Pulmonary artery endothelial cell (primary cell): ENCODE data around the gene SCNN1A. TPM values are rescaled to one million over a fixed set of nuclear protein-coding genes. Genes with fewer than 3 reads are reported as not detected.

Source experiments
- DNase-seq: peaks from one replicate; pipeline ENCODE4 v3.0.0-alpha.2; 2011; ENCODE audit warnings: low read depth, low spot score
- total RNA-seq: library from RNA; depleted of rRNA; stranded (reverse); fragments of >200 nt; gene quantifications from 2 replicates; pipeline ENCODE4 v1.2.3, GENCODE V29; 2014

SCNN1A gene
- total RNA-seq, 1 donor from 2014 or later = 0.13 TPM

DNA sequence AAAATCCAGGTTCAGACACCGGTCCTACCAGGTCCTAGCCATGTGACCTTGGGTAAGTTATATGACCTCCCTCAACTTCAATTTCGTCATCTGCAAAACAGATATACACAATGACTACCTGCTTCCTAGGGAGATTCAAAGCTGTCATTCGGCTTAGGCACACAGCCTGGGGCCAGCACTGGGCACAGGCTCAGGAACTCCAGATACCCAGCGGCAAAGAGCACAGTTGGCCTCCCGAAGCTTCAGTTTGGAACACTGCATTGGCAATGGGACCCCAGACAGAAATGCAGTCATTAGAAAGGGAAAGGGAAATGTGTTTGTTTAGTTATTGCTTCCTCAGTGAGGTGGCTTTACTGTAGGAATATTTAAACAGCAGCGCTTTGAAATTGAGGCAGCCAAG lies 53.5 kb downstream of the SCNN1A start:
- no peak for DNase-seq

- no peak for DNase-seq
Observed at GRCh38 chr12:6319446-6319845, 55.9 kb downstream of the SCNN1A start.

DNA sequence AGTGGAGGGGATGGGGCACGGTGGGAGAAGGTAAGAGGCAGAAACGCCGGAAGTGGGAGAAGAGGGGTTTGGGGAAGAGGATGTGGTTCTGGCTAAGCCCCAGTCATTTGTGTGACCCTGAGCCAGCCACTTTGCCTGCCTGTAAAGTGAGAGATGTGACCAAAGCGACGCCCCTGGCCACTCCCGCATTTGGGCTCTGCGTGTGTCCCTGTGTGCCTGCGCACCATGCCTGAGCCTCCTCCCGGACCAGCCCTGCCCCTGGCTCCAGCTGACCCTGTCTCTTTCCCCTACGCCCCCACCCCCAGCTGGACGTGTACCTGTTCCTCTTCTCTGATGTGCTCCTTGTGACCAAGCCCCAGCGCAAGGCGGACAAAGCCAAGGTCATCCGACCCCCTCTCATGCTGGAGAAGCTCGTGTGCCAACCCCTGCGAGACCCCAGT lies 56.9 kb downstream of the SCNN1A start:
- no peak for DNase-seq

- no peak for DNase-seq
Observed at GRCh38 chr12:6317693-6318439, 57.5 kb downstream of the SCNN1A start.

- DNase-seq = no peak
Observed at GRCh38 chr12:6316921-6317692, 58.3 kb downstream of the SCNN1A start.

- DNase-seq = no peak
Observed at GRCh38 chr12:6315704-6316597, 59.4 kb downstream of the SCNN1A start.

DNA sequence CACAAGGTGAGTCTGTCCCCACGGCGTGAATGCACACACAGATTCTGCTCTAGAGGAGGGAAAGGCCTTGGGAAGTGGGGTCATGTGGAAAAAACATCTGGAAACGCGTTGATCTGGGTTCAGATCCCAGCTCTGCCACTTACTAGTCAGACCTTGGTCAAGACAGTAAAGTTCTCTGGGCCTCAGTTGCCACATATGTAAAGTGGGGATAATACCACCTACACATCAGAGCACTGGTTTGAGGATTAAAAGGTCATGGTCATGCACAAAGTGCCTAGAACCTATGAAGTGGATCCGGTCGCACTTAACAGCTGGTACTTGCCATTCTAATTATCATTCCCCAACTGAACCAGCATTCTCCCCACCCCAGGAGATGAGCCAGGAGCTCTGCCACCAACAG lies 60.2 kb downstream of the SCNN1A start:
- DNase-seq = no peak

GRCh38 chr12:6314776-6315175 lies 60.6 kb downstream of the SCNN1A start:
- no peak for DNase-seq

DNA sequence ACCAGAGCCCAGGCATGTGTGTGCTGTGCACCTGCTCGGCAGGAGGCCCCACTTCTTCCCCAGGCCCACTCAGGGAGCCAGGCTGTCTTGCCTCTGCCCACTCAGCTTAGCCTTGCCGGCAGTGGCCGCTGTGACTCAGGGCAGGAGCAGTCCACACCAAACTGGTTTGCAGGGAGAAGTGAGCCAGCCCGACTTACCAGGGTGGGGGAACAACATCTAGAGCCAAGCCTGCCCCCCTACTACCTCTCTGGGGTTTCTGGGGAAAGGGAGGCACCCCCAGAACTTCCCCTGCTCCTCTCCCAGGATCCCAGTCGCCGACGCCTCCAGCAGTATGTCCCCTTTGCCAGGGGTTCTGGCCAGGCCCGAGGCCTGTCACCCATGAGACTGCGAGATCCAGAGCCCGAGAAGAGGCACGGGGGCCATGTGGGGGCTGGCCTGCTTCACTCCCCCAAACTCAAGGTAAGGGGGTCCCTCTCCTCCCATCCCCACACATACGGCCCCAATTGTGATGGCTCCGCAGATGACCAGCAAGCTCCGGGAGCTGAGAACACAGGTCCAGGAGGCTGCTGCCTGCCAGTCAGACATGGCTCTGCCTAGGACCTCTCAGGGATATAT lies 61.9 kb downstream of the SCNN1A start:
- DNase-seq = no peak

DNA sequence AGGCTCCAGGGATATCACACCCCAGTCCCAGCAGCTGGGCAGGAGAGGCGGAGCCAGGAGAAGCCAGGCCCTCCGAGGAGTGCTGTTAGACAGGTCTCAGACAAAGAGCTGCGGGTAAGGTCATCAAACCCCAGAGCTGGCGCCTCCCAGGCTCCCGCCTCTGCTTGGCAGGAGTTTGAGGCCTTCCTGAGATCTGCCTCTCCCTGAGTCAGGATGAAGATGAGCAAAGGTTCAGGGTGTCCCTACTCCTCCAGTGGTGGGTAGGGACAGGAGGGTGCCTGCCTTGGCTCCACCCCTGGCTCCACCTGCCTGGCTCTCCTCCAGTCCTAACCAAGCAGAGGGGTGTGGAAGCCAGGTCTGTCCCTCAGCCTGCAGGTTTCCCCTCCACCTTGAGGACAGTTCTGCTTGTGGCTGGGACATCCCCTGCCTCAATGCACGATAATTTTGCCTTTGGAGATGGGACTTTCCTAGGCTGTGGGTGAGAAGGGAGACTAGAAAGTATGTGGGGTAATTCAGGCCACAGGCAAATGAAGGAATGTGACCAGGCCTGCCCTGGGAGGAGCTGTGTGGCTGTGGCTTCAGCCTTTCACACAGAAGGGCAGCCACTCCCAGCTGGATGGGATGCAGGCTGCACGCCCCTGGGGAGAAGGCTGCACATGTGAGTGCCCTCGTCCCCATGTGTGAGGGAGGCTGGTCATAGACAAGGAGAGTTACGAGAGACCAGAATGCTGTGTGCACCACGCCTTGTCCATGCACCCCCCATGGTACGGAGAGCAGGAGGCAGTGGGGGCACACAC lies 62.6 kb downstream of the SCNN1A start:
- no peak for DNase-seq

DNA sequence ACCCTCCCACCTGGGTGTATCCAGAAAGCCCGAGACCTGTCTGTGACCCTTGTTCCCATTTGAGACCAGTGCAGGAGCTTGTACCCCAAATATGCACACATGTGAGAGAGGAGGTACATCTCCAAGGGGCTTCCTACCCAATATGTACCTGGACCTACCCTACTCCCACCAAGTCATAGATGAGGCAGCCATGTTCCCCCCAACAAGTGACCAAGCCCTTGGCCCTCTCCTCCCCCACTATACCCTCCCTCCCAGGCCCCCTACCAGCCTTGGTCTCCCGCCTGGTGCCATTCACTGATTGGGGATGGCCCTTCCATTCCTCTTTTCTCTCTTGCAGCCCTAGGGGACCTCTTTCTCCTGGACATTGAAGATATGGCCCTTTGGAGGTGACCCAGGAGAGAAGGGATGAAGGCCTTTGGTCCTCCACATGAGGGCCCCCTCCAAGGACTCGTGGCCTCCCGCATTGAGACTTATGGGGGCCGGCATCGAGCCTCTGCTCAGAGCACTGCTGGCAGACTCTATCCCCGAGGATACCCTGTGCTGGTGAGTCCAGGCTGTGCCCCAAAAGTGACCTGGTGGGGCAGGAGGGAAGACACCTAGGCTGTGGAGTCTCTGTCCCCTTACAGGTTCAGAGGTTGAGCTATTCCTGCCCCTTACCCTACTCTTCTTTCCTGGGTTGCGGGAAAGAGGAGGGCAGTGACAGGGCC lies 63.4 kb downstream of the SCNN1A start:
- DNase-seq = no peak

- DNase-seq = no peak
Observed at GRCh38 chr12:6310771-6311610, 64.4 kb downstream of the SCNN1A start.

DNA sequence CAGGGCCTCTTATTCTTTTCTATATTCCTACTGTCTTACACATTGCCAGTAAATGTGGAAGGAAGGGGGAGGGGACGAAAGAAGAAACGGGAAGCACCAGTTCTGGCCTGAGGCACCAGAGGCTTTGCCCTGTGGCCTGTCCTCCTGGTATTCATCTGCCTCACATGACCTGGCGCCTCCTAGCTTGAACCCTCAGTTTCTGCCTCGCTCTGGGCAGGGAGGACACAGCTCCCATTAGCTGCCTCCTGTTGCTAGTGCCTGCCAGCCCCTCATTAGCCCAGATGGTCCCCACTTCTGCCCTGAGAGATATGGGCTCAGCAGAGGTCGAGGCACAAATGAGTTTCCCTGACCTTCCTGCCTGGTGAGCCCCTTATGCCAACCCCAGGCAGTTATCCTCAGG lies 67.8 kb downstream of the SCNN1A start:
- DNase-seq = no peak

DNA sequence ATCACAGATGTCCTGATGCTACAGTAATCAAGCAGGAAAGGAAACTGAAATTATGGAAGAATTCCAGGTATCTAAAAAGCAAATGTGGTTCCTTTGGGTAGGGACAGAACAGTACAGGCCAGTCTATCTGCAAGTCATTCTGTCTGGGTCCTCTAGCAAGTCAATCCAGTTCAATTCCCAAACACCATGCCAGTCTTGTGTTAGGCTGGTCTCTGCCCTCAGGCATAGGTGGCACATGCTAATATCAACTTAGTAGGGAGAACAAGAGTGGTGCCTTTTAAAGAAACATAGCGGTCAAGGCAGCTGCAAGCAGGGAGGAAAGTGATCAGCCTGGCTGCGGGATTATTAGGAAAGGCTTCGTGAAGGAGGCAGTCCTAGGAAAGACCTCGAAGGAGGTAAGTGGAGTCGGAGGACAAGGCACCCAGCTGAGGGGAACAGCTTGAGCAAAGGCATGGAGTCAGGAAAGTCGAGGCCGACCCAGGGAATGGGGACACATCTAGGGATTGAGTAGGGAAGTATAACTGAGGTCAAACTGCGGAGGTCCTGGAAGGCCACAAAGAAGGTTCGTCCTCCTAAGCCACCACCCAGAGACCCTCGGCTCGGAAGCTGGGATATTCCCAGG lies 68.7 kb downstream of the SCNN1A start:
- DNase-seq = no peak

GRCh38 chr12:6306151-6306550 lies 69.2 kb downstream of the SCNN1A start:
- DNase-seq = no peak

GRCh38 chr12:6303071-6303470 lies 72.3 kb downstream of the SCNN1A start:
- DNase-seq = no peak

DNA sequence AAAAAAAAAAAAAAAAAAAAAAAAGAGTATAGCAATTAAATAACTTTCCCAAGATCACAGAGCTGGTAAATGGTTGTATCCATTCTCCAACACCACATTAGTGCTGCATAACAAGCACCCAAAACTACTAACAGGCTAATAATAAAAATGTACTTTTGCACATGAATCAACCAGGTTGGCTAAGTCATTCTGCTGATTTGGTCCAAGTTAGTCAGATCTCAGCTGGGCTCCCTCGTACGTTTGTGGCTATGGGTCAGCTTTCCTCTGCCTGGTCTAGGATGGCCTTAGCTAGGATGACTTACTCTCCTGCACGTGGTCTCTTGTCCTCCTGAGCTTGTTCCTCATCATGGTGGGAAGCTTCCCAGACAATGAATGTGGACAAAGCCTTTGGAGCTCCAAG lies 72.7 kb downstream of the SCNN1A start:
- DNase-seq = no peak

- no peak for DNase-seq
Observed at GRCh38 chr12:6301721-6302120, 73.6 kb downstream of the SCNN1A start.

GRCh38 chr12:6297170-6297569 lies 78.2 kb downstream of the SCNN1A start:
- no peak for DNase-seq
